ENCODE data around the gene HSDL1. TPM values are rescaled to one million over a fixed set of nuclear protein-coding genes. Genes with fewer than 3 reads are reported as not detected.

Gene HSDL1
- total and polyA plus RNA-seq, 2 of the 8 experiments (the other 6 are each of a cell fraction or from before 2014, with no cell fraction given): 25.0 to 55.7 TPM

DNA sequence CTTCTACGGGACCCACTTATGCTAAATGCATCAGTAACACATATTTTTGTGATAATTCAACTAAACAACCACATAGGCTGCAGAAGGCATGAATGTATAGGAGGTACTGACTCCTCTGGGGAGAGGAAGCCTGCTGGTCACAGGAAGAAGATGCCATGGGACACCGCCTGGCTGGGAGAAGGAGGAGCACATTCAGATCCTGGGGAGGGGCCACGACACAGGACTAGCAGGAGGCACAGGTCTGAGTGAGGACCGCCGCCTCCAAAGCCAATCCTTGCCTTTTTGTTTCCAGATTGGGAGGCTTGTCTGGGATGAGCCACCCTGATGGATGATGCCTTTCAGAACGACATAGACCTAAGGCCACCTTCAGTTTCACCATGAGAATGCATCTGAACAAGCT, 62.9 kb downstream of the HSDL1 start:
- H3K4ac ChIP-seq (replicated peaks; ENCODE audit: insufficient read length, low read depth, low read length): no peak overlapping the region
- no peak overlapping the region for H4K5ac ChIP-seq (ENCODE audit: insufficient read length, low read depth, low read length)
- H2BK120ac ChIP-seq (replicated peaks; ENCODE audit: low read depth, low read length): no peak overlapping the region
- no peaks in the 10 kb centered on the region for H3K9me3 ChIP-seq (ENCODE audit: insufficient read depth in 2 of 2, low read depth in 1 of 2, low read length in 1 of 2)
- H3K14ac ChIP-seq (ENCODE audit: insufficient read length): no peak overlapping the region
- H2BK12ac ChIP-seq (ENCODE audit: low read depth, low read length): no peak overlapping the region
- no peak overlapping the region for H3K9ac ChIP-seq (replicated peaks in 1 of 4; ENCODE audit: extremely low read depth in 1 of 4, low read depth in 3 of 4, low read length in 3 of 4)
- FAIRE-seq (no peak), DNase-seq (ENCODE audit: low read depth in 1 of 2, low spot score in 2 of 2) (no peak)
- WGBS, 2 experiments (ENCODE audit: extremely low coverage in 1 of 2, insufficient coverage in 1 of 2, insufficient read length in 1 of 2, insufficient replicate concordance in 2 of 2, low coverage in 1 of 2, low lambda C conversion rate in 2 of 2, missing lambda C conversion rate in 1 of 2): 82% methylated on average over 6 of the region's 6 CpGs; no CpG with 5 or more reads in 1 of the 2 experiments
- peaks cover 15 to 36% (median 26%) of the 10 kb centered on the region in 4 experiments; a peak in 7 of 8 replicates for H3K36me3 ChIP-seq (ENCODE audit: control insufficient read depth in 2 of 4, insufficient read depth in 4 of 4, low read length in 3 of 4)
- H3K4me3 ChIP-seq (ENCODE audit: extremely low read depth in 1 of 4, insufficient read depth in 2 of 4, low read depth in 3 of 4, low read length in 4 of 4): no peak overlapping the region
- no peak for TF ChIP-seq PHF8 (conservative IDR thresholded peaks at IDR 0.05; ENCODE audit: low read depth, low read length)
- TF ChIP-seq MAFK (IDR thresholded peaks at IDR 0.05; ENCODE audit: low read depth, low read length): no peak
- TF ChIP-seq CHD2 (IDR thresholded peaks at IDR 0.05; ENCODE audit: low read length): no peak
- no peak for TF ChIP-seq CHD1 (IDR thresholded peaks at IDR 0.05; ENCODE audit: low read depth, low read length)
- no peak for TF ChIP-seq SP2 (IDR thresholded peaks at IDR 0.05; ENCODE audit: low read length)
- no peak for TF ChIP-seq RXRA (IDR thresholded peaks at IDR 0.05; ENCODE audit: insufficient read depth, low read depth, low read length)
- no peak for TF ChIP-seq FOSL1 (IDR thresholded peaks at IDR 0.05; ENCODE audit: insufficient read depth, low read depth, low read length)
- no peak for TF ChIP-seq SUZ12 (IDR thresholded peaks at IDR 0.05; ENCODE audit: low read length)
- no peak for TF ChIP-seq ASH2L (IDR thresholded peaks at IDR 0.05; ENCODE audit: low read length)
- no peak for TF ChIP-seq HDAC6 (IDR thresholded peaks at IDR 0.05; ENCODE audit: low read depth, low read length)
- no peak for TF ChIP-seq SAP30 (IDR thresholded peaks at IDR 0.05; ENCODE audit: insufficient read depth, insufficient replicate concordance, low read length)
- ChIA-PET CTCF (ENCODE audit: partially characterized antibody) (interaction anchor here (1.3 to 5.6 kb wide), 3 partner anchors 13 to 85 kb away, joined by 4 to 32 read pairs (median 15); no protein-coding TSS in a partner anchor), POLR2A (ENCODE audit: partially characterized antibody) (no interaction called here)
- no peak overlapping the region for H3K23ac ChIP-seq (ENCODE audit: insufficient read length)
- no peaks in the 10 kb centered on the region for H3K27me3 ChIP-seq (replicated peaks in 1 of 4; ENCODE audit: control insufficient read depth in 3 of 4, extremely low read depth in 1 of 4, insufficient read depth in 3 of 4, low read length in 3 of 4)
- H3K4me2 ChIP-seq (ENCODE audit: insufficient read depth in 1 of 2, low read depth in 2 of 2, low read length in 2 of 2): no peak overlapping the region
- H2BK15ac ChIP-seq (ENCODE audit: low read length): no peak overlapping the region
- H3K23me2 ChIP-seq (ENCODE audit: low read depth, low read length): no peaks in the 10 kb centered on the region
- no peak overlapping the region for H2BK20ac ChIP-seq (ENCODE audit: low read length)
- H2AFZ ChIP-seq (ENCODE audit: low read length): no peak overlapping the region
- no peak overlapping the region for H2AK5ac ChIP-seq (ENCODE audit: low read depth, low read length)
- H4K91ac ChIP-seq (replicated peaks; ENCODE audit: insufficient read length, low read length): no peak overlapping the region
- peaks cover 0 to 8% of the 10 kb centered on the region in 2 experiments; a peak in 2 of 4 replicates for H3K79me2 ChIP-seq (ENCODE audit: control insufficient read depth in 1 of 2, insufficient read depth in 2 of 2, low read length in 2 of 2)
- no peak overlapping the region for H3K56ac ChIP-seq (replicated peaks; ENCODE audit: insufficient read length, low read depth, low read length)
- no peak overlapping the region for H2BK5ac ChIP-seq (ENCODE audit: low read depth, low read length)
- no peaks in the 10 kb centered on the region for H3K4me1 ChIP-seq (replicated peaks in 1 of 4; ENCODE audit: control insufficient read depth in 3 of 4, insufficient read depth in 4 of 4, low read length in 3 of 4)
- H3K27ac ChIP-seq (ENCODE audit: low read depth, low read length): no peak overlapping the region
- no peaks in the 10 kb centered on the region; the same call in 1 of the 2 replicates for H3K79me1 ChIP-seq (ENCODE audit: low read depth, low read length)
- H3K18ac ChIP-seq (ENCODE audit: extremely low read depth, low read length): no peak overlapping the region
- H4K8ac ChIP-seq (ENCODE audit: extremely low read depth, insufficient read depth, low read length): no peak overlapping the region
- H4K20me1 ChIP-seq (replicated peaks in 1 of 2; ENCODE audit: control insufficient read depth in 1 of 2, insufficient read depth in 2 of 2, low read length in 2 of 2): peaks cover 0 to 4% of the 10 kb centered on the region in 2 experiments
